ENCODE data around the gene FAM53B.

FAM53B gene

DNA sequence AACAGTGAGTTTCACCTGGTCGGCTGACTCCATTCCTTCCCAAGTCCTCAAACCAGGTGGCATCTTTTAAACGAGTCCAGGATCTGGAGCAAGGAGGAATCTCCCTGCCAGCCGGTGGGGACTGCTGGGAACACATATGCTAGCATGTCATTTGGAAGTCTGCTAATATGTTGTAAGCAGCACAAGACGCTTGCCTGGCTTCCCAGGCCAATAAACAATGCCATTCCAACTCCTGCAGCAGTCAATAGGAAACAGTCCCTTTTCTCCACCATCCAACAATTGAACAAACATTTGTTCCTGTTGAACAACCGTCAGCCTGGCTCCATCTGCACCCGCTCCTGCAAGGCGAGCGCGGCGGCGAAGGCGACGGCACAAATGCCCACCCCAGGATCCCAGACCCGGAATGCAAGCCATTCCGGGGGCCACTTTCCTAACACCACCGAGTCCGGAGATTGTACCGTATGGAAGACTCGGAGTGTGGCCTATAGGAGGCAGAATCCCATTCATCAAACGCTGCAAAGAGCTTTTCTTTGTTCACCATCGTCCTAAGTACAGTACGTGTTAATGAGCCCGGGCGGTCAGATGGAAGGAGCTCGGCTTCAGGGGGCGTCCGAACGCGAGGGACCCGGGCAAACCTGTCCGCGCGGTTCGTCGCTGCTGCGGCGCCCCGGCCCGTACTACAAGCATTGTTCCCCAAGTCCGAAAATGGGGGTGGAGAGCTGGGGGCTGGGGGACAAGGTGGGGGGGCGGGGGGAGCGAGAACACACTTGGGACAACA, 1.6 kb downstream of the FAM53B start:
- no peak for DNase-seq (ENCODE audit: low read depth)

DNA sequence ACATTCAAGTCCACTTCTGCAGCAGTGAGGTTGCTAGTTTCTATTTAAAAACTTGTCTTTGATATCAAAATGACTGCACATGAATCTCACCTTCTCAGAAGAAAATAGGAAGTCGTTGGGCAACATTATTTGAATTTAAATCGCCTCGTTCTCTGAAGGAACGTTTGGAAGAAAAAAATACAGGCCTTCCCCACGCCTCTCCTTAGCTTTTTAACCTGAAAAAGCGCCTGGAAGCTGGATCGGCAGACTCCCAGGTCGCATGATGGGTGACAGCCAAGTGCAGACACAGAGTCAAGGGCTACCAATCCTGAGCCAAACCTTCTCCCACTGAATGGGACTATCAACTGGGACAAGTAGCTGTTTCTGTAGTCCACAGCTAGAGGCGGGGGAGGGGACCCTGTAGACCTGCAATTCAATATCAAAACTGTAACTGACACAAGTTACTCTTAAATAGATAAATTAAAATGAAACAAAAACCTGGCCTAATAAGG, 2.2 kb downstream of the FAM53B start:
- no peak for DNase-seq (ENCODE audit: low read depth)

DNA sequence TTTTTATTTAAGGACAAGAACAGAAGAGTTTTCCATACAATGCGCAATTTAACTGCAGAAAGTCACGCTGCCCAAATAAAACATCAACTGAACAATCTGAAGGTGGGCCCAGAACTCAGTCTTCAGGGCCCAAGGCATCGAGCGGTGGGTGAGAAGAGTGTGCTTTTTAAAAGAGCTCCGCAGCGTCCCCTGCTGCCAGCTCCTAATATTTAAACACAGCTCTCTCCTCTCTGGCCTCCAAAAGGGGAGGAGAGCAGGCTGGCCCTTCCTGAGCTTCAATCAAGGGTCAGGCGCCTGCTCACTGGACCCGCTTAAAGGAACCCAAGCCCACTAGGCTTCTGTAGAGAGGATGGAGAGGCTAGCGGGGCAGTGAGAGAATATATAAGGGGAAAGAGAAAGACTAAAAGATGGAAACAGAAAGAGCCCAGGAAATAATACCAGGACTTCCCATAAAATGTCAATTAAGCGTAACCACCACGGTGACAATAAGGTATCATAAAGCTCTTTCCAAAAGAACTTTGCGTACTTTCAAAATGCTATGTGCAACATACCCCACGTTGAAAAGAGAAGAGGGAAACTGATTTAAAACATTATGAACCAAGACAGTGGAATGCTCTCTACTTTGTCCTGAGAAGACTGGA, 2.8 kb downstream of the FAM53B start:
- DNase-seq (ENCODE audit: low read depth) = peak; percentile 57

DNA sequence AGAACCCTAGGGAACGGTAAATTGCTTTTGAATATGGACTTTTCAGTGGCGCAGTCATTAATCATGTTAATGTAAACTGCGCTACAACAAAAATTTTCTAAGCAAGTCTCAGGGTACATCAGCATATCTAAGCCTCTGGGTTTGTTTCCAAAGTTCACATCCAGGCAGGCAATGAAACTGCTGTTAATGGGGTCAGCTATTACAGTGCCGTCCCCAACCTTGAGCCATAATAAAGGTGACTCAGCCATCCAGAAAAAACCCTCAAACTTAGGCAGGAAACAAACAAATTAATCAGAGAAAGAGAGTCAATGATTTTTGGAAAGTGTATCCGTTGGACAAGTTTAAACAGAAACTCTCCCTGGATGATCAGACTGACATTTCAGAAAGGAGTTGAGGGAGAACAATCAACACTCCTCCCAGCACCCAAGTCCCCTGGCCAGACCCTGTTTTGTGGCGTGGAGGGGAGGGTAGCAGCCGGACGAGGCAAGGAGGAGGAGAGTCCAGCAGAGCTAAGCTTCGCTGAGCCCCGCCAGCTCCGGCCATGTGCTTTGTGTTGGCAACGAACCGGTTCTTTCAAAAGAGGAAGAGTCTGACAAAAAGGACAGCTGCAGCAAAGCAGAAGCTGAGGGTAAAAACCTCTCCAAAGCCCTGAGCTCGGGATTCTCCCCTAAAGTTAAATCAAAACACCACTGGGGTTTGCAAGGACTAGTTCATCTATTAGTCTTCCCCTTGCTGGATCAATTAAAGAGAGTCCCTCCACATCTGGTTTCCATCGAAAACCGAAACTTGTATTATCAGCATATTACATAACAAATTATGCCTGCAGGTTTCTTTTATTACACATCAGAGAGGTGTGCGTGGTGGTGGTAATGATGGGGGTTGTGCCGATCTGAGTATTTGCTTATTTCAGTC, 3.6 kb downstream of the FAM53B start:
- DNase-seq (ENCODE audit: low read depth) = no peak

DNA sequence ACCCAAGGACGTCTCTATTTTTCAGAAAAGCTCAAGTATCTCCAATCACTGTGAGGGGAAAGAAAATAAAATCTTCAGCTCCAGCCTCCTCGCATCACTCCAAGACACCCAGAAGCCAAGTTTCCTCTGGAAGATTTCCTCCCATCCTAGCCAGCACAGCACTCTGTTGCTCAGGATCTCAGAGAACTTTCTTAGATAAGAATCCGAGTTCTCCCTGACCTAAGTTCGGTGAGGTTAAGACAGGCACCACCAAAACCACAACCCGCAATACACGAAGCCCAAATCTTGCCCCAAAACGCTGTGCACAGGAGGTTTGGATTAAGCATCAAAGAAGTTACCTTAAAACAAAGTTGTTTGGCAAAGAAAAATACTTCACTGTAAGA, 4.2 kb downstream of the FAM53B start:
- no peak for DNase-seq (ENCODE audit: low read depth)

DNA sequence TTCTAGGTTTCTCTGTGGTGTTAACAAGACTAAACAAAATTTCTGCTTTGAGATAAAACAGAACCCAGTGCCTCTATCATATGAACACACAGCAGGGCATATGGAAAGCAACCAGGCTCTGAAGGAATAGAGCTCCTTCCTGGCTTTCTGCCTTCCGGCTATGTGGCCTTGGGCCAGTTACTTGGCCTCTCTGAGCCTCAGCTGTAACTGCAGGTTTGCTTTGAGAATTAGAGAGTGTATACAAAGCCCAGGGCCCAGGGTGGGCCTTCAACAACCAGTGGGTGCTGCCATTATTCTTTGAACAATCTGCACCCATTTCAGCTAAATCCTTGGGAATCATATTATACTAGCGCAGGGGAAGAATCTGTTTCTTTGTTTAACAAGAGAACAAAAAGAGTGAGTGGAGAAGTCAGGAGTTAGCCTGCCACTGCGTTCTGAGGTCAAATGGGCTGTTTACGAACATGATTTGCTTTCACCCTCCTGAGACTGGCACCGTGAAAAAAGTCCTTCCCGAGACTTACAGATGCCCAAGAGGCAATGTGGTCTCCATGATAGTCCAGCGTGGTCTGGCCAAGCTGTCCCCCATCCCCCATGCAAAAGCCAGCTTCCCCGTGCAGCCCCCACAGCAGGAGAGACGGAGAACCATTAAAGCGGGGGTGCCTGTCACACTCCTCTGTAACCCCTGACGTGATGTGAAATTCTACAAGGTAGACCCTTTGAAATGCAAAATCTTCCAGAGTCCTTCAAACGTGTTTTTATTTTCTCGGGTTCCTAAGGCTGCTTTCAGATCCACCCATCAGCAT, 4.9 kb downstream of the FAM53B start:
- no peak for DNase-seq (ENCODE audit: low read depth)

DNA sequence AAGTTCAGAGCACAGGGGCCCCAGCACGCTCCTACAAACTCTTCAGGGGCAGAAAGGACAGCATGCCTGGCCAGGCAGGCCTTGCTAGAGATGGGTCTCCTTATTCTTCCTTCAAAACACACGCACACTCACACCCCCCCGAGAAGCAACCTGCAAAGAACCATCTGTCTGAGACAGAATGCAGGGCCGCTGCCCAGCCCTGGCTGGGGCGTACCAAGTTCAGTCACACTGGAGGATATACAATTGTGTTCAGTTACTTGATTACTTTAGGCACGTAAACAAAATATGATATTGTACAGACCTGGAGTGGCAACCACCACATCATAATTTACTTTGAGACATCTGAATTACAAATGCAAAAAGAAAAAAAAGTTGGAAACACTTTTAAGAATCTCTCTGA, 5.7 kb downstream of the FAM53B start:
- no peak for DNase-seq (ENCODE audit: low read depth)

DNA sequence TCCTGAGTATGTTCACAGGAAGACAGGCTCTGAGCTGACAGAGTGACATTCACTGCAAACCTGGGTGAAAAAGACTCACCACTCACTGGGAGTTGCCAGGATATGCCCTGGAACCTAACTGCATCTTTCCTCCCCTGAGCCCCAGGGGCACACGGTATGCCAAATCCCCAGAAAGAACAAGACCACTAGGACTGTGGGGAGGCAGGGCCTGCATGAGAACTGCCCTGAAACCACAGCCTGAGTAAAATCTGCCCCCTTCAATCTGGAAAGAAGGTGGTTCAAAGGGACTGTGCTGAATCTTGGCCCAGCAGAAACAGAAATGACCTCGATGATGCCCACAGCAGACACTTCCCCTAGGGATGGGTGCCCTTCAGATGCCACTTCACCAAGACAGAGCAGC, 6.5 kb downstream of the FAM53B start:
- DNase-seq (ENCODE audit: low read depth) = no peak

DNA sequence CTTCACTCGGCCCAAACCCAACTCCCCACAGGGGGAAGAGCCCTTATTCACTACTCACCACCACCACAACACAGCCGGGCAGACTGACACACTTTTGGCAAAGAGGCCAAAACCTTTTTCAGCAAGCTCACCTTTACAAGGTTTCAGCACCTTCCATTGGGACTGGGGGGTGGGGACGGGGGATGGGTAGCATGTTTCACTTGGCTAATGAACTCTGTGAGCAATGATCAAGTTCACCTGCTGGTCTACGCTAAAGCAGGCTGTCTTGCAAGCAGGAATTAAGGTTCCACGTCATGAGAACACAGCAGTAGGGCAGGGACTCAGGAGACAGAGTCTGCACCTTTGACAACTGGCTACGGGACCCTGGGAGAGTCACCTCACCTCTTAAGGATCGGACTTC, 7.0 kb downstream of the FAM53B start:
- DNase-seq (ENCODE audit: low read depth) = no peak

DNA sequence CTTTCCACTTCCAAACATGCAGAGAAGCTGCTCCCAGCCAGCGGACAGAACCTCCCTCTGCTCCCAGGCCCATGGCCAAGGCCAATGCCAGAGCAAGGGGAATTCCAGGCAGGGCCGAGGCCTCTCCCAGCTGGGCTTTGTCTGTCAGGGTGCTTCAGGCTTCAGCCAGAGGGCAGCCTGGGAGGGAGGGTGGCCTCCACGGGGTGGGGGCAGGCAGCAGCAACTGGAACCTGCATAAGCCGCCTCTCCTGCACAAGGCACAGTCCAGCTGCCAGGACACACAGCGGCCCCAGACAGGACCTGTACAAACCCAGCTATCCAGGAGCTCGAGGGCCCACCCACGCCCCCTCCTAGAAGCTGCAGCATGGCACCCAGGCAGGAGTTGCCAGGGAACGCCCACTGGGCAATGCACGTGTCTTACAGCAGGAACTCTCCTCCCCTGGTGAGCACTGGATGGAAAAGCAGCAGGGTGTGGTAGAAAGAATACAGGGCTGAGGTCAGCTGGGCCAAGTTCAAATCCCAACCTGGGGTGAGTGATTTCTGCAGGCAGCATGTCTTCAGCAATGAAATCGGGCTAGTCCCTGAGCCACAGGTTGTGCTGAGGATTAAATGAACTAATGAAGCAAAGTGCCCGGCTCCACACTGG, 7.6 kb downstream of the FAM53B start:
- DNase-seq (ENCODE audit: low read depth) = no peak

DNA sequence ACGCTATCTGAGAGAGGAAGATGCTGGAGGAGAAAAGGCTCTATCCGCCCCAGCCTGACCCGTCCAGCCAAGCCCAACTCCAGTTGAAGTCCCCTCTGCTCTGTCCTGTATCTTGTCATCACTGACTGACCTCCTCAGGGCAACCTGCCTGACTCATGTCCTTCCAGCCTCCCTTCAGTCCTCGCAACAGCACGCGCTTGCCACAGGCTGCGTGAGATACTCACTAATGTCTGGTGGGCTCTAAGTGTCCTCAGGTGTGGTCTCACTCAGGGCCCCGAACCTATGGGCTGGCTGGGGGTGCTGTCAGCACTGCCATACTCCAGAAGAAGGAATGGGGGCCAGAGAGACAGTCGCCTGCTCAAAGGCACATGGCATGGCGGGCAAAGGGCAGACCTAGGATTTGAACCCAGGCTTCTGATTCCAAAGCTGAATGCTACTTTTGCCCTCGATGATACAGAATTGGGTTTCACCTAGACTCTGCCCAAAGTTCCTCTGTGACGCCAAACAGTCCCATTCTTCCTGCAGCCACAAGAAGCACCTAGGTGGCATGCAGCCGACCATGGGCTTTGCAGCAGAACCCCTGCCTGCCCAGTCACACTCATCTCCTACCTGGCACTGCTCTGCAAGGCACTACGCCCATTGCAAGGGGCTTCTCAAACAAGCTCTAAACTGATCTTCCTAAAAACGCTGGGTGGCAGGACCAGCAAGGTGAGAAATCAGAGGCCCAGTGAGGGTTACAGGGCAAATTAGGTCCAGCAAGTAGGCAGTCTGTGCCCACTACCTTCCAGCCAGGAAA, 8.5 kb downstream of the FAM53B start:
- DNase-seq (ENCODE audit: low read depth) = no peak

DNA sequence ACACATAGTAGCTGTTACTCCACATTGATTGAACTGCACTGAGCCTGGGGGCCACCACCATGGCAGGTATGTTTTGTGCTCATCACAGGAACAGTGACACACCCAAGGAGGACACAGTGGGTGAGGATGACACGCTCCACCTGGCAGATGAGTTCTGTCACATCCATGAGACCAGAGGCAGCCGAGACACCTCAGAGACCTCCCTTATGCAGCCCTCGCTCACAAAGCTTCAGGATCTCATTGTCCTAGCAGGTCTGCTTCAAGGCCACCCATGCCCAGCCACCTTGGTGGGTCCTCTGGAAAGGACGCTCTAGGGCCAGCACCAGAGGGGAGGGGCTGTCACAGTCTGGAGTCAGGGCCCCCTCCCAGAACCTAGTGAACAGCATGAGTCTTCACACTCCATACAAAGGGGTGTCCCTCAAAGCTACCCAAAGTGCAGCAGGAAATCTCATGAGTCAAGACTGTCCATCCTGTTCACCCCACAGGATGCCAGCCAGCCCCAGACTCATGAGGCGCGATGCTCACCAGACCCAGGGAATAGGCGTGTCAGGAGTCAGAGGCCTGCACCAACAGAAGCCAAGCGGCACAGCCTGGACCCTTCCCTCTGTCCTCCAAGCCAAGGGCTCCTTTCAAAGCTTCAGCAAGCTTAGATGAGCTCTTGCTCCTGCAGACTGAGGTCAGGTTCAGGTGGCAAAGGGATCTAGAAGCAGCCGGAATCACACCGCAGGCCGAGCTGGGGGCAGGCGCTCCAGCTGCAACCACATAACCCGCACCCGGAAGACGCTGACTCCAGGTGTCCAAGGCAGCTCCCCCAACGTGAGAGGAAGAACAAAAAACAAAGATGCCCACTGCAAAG, 9.6 kb downstream of the FAM53B start:
- no peak for DNase-seq (ENCODE audit: low read depth)

DNA sequence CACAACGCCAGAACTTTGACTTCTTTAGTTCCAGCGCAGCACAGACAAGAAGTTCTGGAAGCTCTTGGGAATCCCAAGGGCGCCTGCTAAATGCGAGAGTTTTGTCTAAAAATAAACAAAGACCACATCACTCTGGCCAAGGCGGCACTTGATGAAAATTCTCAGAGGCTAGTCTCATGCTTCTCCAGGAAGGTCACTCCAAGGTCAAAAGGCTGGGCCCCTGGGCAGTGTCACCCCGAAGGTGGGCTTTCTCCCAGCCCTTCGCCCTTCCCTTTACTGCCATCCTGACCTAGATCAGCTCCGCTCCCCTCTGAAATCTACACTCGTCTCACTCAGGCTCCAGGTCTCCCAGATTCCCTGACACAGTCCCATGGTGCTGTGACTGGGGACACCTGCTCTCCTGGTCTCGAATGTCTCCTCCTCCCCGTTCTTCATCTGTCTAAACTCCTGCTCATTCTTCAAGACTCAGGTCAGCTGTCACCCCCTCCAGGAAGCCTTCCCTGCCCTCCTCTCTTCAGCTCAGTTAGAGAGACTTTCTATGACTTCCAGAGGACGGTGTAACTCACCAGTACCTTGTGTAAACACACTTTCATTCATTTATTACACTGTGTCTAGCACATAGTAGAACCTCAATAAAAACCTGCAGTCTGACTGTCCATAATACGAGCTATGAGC, 10.5 kb downstream of the FAM53B start:
- no peak for DNase-seq (ENCODE audit: low read depth)

DNA sequence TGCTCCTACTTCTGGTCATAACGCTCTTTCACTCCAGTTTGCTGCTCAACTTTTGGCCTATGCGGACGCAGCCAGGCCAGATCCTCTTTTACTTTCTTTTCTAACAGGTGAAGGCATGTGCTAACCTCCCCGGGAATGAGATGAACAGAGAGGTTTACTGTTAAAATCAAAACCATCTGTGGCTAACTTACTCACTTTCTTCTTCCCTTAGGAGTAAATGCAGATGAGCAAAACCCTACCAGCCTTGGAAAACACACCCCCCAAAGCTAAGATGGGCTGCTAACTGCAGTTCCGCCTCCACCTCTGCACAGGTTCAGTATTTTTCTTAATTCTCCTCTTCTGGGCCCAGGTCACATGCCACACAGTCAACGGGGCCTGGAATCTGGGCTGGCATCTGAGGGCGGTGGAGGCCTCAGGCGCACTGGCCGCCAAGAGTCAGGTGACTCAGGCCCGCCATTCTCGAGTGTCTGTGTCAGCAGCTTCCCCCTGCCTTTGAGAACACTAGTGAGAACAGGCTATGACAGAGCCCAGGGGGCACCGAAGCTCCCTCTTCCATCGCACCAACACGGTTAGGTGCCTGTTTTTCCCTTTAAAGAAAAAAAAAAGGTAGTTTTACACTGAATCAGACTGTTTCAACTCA, 11.1 kb downstream of the FAM53B start:
- DNase-seq (ENCODE audit: low read depth) = no peak

DNA sequence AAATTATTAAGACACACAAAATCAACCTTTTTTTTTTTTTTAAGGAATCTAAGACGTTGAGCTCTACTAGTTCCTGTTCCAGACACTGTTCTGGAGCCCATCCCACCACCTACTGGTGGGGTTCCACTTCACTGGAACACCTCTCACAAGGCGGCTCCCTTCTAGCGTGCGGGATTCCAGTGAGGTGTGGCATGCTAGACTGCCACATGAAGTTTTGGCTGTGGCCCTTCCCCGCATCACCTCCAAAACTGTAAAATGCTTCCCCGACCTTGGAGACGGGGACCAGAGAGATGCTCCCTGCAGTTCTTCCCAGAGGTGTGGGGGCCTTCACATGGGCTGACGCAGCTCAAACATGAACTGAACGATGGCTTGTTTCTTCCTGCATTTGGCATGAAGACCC, 12.6 kb downstream of the FAM53B start:
- DNase-seq (ENCODE audit: low read depth) = no peak

DNA sequence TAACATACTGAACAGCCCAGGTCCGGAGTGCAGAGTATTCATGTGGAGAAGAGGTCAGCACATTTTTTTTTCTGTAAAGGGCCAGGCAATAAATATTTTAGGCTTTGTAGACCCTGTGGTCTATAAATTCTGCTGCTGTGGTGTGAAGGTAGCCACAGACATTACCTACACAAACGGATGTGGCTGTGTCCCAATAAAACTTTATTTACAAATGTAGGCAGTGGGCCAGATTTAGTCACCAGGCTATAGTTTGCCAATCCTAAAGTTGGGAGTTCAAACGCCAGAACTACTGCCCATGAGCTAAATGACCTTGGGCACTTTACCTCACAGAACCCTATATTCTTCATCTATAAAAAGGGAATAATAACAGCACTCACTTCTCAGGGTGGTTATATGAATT, 13.4 kb downstream of the FAM53B start:
- no peak for DNase-seq (ENCODE audit: low read depth)

DNA sequence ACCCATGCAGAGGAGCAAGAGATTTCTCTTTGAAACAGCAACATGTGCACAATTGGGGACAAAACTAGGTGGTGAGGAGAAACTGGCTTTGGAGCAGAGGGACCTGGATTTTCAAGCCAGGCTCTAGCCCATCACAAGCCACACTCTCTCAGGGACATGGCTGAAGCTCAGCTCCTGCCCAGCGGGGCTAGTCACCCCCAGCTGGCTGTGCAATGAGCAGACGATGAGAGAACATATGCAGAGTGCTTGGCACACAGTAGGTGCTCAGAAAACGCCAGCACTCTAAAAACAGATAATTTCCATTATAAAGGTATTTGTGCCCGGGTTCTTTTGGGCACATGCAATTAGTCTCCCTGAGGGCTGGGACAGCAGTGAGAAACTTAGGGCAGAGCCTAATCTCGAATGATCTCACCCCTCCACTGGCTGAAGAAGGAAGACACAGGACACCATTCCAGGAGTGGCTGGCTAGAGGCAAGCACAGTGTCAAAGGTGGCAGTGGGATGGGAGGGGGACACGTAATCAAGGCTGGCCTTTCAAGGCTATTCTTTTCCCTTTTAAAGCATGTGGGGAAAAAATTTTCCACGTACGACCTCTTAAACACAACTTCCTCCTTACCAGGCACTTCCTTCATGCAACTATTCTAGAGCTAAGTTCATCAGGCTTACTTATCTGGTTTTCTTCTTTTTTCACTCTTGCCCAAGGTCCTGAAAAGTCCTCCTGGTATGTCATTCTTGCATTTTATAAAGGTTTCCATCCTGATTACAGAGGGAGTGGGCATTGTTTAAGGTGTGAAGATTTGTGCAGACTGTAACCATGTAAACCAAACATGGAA, 15.1 kb downstream of the FAM53B start:
- DNase-seq (ENCODE audit: low read depth) = no peak

Measured in stimulated activated CD8-positive, alpha-beta memory T cell treated with anti-CD3 and anti-CD28 coated beads, Interleukin-12 subunit alpha, Interleukin-12 subunit beta, amount 100 ng/mL, for 4 hours (primary cell).